Activated B cell treated with CpG ODN at 0.5 μM for 24 hours (primary cell): ENCODE measurements around the gene MYO10. TPM values are rescaled to one million over a fixed set of nuclear protein-coding genes. Genes with fewer than 3 reads are reported as not detected.

Experiments used
- ATAC-seq: fragments of 200-7000 bp; cut with Tn5 transposase; one replicate; pipeline ENCODE4 v1.10.0; 2021; ENCODE audit warnings: low read depth, mild to moderate bottlenecking, moderate library complexity
- CTCF ChIA-PET: fragments of 350-600 bp; sonication (Branson Sonifier 250); formaldehyde crosslinking; loops from one replicate; lab custom pipeline; 2021; ENCODE audit warnings: antibody characterized with exemption; lab: Charles Lee
- POLR2A ChIA-PET: fragments of 350-600 bp; sonication (Branson Sonifier 250); formaldehyde crosslinking; loops from one replicate; lab custom pipeline; 2021; ENCODE audit warnings: antibody characterized with exemption; lab: Charles Lee
- DNase-seq: peaks from one replicate; pipeline ENCODE4 v3.0.0; 2022
- H3K27ac Mint-ChIP-seq: one replicate; pipeline ENCODE4 v1.8.0; 2020; ENCODE audit warnings: mixed read lengths
- H3K27me3 Mint-ChIP-seq: one replicate; pipeline ENCODE4 v1.8.0; 2021; ENCODE audit warnings: mixed read lengths
- H3K36me3 Mint-ChIP-seq: one replicate; pipeline ENCODE4 v1.8.0; 2021; ENCODE audit warnings: low read depth, mixed read lengths
- H3K4me1 Mint-ChIP-seq: one replicate; pipeline ENCODE4 v1.8.0; 2021; ENCODE audit warnings: mixed read lengths
- H3K4me3 Mint-ChIP-seq: one replicate; pipeline ENCODE4 v1.8.0; 2020; ENCODE audit warnings: mild to moderate bottlenecking, mixed read lengths
- H3K9me3 Mint-ChIP-seq: one replicate; pipeline ENCODE4 v1.8.0; 2020; ENCODE audit warnings: mixed read lengths
- CTCF ChIP-seq: fragments of 200-600 bp; IDR thresholded peaks from one replicate; pipeline ENCODE4 v1.8.0; 2022; ENCODE audit warnings: antibody characterized with exemption, mild to moderate bottlenecking
- intact Hi-C: fragments of 100-400 bp; cut with micrococcal nuclease; formaldehyde crosslinking; loops from one replicate; pipeline ENCODE4 v1.15.1; 2024
- total RNA-seq: library from RNA; stranded (reverse); gene quantifications from 2 replicates; pipeline ENCODE4 v1.2.3, GENCODE V29; 2022

MYO10 gene
- total RNA-seq, 1 donor from 2014 or later = 0.13 TPM

- Mint-ChIP-seq H3K4me3 (no peak overlapping the region), H3K36me3 (no peaks in the 10 kb centered on the region), H3K27ac (no peak overlapping the region), H3K9me3 (no peaks in the 10 kb centered on the region), H3K4me1 (no peaks in the 10 kb centered on the region), H3K27me3 (no peaks in the 10 kb centered on the region)
- ChIA-PET CTCF (no interaction called here), POLR2A (no interaction called here)
- ATAC-seq = no peak
- no peak for TF ChIP-seq CTCF
- DNase-seq = no peak
- intact Hi-C loops = no loop called here
Measured at GRCh38 chr5:16970826-16971225, 34.7 kb upstream of the MYO10 start.

GRCh38 chr5:16970260-16970659 is 34.2 kb upstream of the MYO10 start:
- no peaks in the 10 kb centered on the region for H3K36me3 Mint-ChIP-seq
- no peak for TF ChIP-seq CTCF
- DNase-seq = no peak
- ATAC-seq = no peak
- no peak overlapping the region for H3K4me3 Mint-ChIP-seq
- POLR2A ChIA-PET = no interaction called here
- H3K4me1 Mint-ChIP-seq = no peaks in the 10 kb centered on the region
- CTCF ChIA-PET = no interaction called here
- no peaks in the 10 kb centered on the region for H3K27me3 Mint-ChIP-seq
- no peak overlapping the region for H3K27ac Mint-ChIP-seq
- intact Hi-C loops = no loop called here
- no peaks in the 10 kb centered on the region for H3K9me3 Mint-ChIP-seq

- ChIA-PET POLR2A (no interaction called here), CTCF (no interaction called here)
- intact Hi-C loops = no loop called here
- no peaks in the 10 kb centered on the region for H3K27me3 Mint-ChIP-seq
- H3K4me1 Mint-ChIP-seq = no peaks in the 10 kb centered on the region
- ATAC-seq (no peak), DNase-seq (no peak)
- no peak overlapping the region for H3K4me3 Mint-ChIP-seq
- no peak for TF ChIP-seq CTCF
- H3K36me3 Mint-ChIP-seq = no peaks in the 10 kb centered on the region
- H3K9me3 Mint-ChIP-seq = no peaks in the 10 kb centered on the region
- no peak overlapping the region for H3K27ac Mint-ChIP-seq
Measured at GRCh38 chr5:16965581-16965980, 29.5 kb upstream of the MYO10 start.

GRCh38 chr5:16963821-16964220 is 27.7 kb upstream of the MYO10 start:
- POLR2A ChIA-PET = no interaction called here
- H3K36me3 Mint-ChIP-seq = no peaks in the 10 kb centered on the region
- no peak for DNase-seq
- H3K4me3 Mint-ChIP-seq = no peak overlapping the region
- no peak for ATAC-seq
- no peaks in the 10 kb centered on the region for H3K27me3 Mint-ChIP-seq
- CTCF ChIA-PET = no interaction called here
- intact Hi-C loops = no loop called here
- TF ChIP-seq CTCF = no peak
- no peaks in the 10 kb centered on the region for H3K9me3 Mint-ChIP-seq
- no peak overlapping the region for H3K27ac Mint-ChIP-seq
- H3K4me1 Mint-ChIP-seq = no peaks in the 10 kb centered on the region

- peaks cover 2% of the 10 kb centered on the region for H3K9me3 Mint-ChIP-seq
- no peak for TF ChIP-seq CTCF
- H3K36me3 Mint-ChIP-seq = no peaks in the 10 kb centered on the region
- no peak overlapping the region for H3K27ac Mint-ChIP-seq
- ChIA-PET CTCF (no interaction called here), POLR2A (no interaction called here)
- H3K27me3 Mint-ChIP-seq = no peaks in the 10 kb centered on the region
- no peak for DNase-seq
- ATAC-seq = no peak
- intact Hi-C loops = no loop called here
- no peak overlapping the region for H3K4me3 Mint-ChIP-seq
- H3K4me1 Mint-ChIP-seq = no peaks in the 10 kb centered on the region
Measured at GRCh38 chr5:16961131-16961530, 25.0 kb upstream of the MYO10 start.
